Measurements from ENCODE around the gene SAMD8.
A peak's percentile ranks its signal among the peaks of the same experiment; 100 is the strongest.
"Not testable (repeated sequence)": the region's sequence is repeated elsewhere in the genome, so short reads cannot be mapped to it uniquely, and the experiment has no call there.

The SAMD8 gene

DNA sequence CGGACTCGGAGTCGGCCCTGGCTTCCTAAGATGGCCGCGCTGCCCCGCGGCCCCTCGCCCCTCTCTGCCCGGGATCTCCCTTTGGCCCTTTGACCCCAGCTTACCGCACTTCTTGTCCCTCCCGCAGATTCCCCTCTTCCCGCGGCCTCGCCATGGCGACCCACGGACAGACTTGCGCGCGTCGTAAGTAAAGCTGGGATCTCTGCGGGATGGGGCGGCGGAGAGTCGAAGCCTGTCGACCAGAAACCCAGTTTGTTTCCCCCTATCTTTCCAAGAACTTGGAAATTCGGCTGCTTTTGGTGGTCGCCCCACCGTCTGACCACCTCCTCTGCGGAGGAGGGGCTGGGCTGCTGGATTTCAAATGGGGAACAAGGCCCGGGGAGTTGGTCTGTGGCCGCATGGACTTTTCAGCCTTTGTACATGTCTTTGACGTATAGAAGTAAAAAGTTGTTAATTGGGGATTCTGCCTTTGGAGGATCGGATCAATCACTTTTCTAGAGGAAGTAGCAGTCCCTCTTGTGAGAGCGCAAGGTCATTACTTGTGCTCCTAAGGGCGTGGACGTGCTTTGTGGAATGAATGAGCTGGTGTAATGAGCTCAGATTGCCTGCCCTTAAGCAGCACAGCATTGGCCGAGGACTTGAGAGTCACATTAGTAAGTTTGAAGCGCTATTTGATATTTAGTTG lies 99.7 kb downstream of the SAMD8 start:
- Mint-ChIP-seq H3K4me3 (peak overlapping the region; percentile 91), H3K27me3 (no peaks in the 10 kb centered on the region), H3K9me3 (no peaks in the 10 kb centered on the region), H3K36me3 (ENCODE audit: low read depth) (peaks cover 38% of the 10 kb centered on the region), H3K27ac (peak overlapping the region; percentile 100), H3K4me1 (peaks cover 68% of the 10 kb centered on the region)
- ATAC-seq = peak; percentile 44
- peak; percentile 36 for DNase-seq

DNA sequence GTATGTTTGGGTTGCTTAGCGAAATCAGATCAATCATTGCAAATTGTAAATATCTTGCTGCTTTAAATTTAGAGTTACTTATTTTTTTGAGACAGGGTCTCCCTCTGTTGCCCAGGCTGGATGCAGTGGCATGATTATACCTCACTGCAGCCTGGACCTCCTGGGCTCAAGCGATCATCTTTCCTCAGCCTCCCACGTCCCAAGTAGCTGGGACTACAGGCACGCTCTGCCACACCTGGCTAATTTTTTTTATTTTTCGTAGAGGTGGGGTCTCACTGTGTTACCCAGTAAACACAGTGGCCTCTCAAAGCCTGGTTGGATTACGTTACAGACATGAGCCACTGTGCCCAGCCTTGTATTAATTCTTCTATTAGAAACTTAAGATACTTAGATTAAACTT lies 100.9 kb downstream of the SAMD8 start:
- Mint-ChIP-seq H3K4me3 (peak overlapping the region; percentile 91), H3K27ac (peak overlapping the region; percentile 100), H3K27me3 (no peaks in the 10 kb centered on the region), H3K4me1 (peaks cover 75% of the 10 kb centered on the region), H3K36me3 (ENCODE audit: low read depth) (peaks cover 49% of the 10 kb centered on the region), H3K9me3 (no peaks in the 10 kb centered on the region)
- DNase-seq (no peak), ATAC-seq (no peak)

DNA sequence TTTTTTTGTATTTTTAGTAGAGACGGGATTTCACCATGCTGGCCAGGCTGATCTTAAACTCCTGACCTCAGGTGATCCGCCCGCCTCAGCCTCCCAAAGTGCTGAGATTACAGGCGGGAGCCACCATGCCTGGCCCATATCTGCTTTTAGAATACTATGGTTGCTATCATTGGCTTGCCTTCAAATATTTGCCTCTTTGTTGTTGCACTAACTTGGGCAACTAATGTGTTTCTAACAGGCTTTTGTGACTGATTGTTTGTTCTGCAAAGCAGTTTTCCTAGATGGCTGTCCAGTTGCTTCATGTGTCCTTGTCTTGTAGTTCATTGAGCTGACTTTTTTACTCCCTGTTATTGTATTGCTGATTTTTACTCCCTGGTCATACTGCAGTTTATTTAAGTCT lies 108.8 kb downstream of the SAMD8 start:
- ATAC-seq (no peak), DNase-seq (no peak)
- H3K4me3 Mint-ChIP-seq = no peak overlapping the region
- H3K36me3 Mint-ChIP-seq (ENCODE audit: low read depth) = peaks cover 76% of the 10 kb centered on the region
- no peaks in the 10 kb centered on the region for H3K27me3 Mint-ChIP-seq
- no peaks in the 10 kb centered on the region for H3K9me3 Mint-ChIP-seq
- peaks cover 63% of the 10 kb centered on the region for H3K4me1 Mint-ChIP-seq
- H3K27ac Mint-ChIP-seq = peak overlapping the region; percentile 4

DNA sequence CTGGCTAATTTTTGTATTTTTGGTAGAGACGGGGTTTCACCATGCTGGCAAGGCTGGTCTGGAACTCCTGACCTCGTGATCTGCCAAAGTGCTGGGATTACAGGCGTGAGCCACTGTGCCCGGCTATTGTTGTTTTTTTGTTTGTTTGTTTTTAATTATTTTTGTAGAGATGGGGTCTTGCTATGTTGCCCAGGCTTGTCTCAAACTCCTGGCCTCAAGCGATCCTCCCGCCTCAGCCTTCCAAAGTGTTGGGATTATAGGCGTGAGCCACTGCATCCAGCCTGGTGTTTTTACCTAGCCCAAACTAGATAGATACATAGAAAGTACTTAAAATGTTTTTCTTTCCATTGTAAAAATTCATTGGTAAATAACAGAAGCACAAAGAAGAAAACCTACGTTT lies 110.0 kb downstream of the SAMD8 start:
- ATAC-seq = not testable (repeated sequence)

DNA sequence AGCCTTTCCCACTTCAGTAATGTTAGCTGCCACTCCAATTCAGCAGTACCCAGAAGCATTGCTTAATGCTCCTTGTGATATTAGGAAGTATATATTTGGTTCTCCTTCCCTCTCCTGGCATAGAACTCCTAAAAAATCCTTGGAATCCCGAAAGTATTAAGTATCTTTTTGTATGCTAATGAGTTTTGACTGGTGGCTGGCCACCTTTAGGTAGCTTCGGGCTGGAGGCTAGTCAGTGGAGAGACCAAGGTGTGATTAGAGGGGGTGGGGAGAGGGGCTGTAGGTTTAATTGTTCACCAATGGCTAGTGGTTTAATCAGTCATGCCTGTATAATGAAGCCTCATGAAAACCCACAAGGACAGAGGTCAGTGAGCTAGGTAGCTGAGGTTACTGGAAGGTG lies 112.1 kb downstream of the SAMD8 start:
- peaks cover 67% of the 10 kb centered on the region for H3K36me3 Mint-ChIP-seq (ENCODE audit: low read depth)
- H3K4me1 Mint-ChIP-seq = peaks cover 62% of the 10 kb centered on the region
- no peak for ATAC-seq
- no peaks in the 10 kb centered on the region for H3K9me3 Mint-ChIP-seq
- H3K27ac Mint-ChIP-seq = peak overlapping the region; percentile 79
- no peak for DNase-seq
- no peak overlapping the region for H3K4me3 Mint-ChIP-seq
- no peaks in the 10 kb centered on the region for H3K27me3 Mint-ChIP-seq

More for the DNA sequence above, 110.0 kb downstream of the SAMD8 start:
- not testable (repeated sequence) for DNase-seq, H3K4me3 Mint-ChIP-seq, H3K27me3 Mint-ChIP-seq, H3K9me3 Mint-ChIP-seq
- H3K27ac Mint-ChIP-seq = peak overlapping the region; percentile 29
- peaks cover 62% of the 10 kb centered on the region for H3K4me1 Mint-ChIP-seq
- peaks cover 75% of the 10 kb centered on the region for H3K36me3 Mint-ChIP-seq (ENCODE audit: low read depth)

DNA sequence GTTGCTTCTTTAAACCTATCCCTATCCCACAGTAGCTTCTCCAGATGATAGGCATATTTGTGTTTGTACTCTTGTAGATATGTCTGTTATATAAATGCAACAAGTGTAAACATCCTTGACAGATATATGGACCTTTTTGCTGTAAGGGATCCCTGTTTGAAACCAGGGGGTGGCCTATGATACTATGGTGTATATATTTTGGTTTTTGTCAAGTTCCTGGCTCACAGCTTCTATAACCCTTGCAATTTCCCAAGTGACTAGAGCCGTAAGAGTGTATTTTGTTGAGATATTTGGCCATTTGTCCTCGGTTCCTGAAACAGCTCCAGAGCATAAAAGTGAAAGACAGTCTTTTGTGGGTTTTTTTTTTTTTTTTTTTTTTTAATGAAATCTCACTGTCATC lies 114.6 kb downstream of the SAMD8 start:
- ATAC-seq (no peak), DNase-seq (no peak)
- Mint-ChIP-seq H3K36me3 (ENCODE audit: low read depth) (peaks cover 77% of the 10 kb centered on the region), H3K27me3 (no peaks in the 10 kb centered on the region), H3K27ac (peak overlapping the region; percentile 19), H3K4me3 (no peak overlapping the region), H3K4me1 (peaks cover 61% of the 10 kb centered on the region), H3K9me3 (no peaks in the 10 kb centered on the region)

DNA sequence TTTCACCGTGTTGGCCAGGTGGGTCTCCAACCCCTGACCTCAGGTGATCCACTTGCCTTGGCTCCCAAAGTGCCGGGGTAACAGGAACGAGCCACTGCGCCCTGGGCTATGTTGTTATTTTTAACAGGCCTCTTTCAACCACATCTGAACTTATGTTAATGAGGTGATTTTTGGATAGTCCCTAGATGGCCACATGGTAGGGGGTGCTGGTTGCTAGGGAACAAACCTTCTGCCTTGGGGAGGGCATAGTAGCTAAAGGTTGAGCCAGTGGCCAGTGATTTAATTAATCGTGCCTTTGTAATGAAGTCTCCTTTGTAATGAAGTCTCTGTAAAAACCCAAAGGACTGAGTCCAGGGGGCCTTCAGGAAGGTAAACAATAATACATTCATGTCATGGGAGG lies 115.2 kb downstream of the SAMD8 start:
- DNase-seq = no peak
- Mint-ChIP-seq H3K27me3 (no peaks in the 10 kb centered on the region), H3K36me3 (ENCODE audit: low read depth) (peaks cover 79% of the 10 kb centered on the region), H3K27ac (peak overlapping the region; percentile 52), H3K4me1 (peaks cover 63% of the 10 kb centered on the region), H3K9me3 (no peaks in the 10 kb centered on the region), H3K4me3 (no peak overlapping the region)
- ATAC-seq = no peak

DNA sequence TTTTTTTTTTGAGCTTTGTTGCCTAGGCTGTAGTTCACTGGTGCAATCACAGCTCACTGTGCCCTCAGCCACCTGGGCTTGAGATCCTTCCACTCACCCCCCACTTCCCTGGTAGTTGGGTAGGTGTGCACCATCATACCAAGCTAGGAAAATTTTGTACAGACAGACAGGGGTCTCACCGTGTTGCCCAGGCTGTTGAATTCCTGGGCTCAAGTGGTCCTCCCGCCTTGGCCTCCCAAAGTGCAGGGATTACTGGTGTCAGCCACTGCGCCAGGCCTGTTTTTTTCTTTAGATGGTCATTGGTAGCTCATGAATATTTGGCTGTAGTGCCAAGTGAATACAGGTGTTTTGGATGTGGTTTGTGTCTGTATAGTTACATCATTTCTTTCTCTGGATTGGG lies 116.8 kb downstream of the SAMD8 start:
- Mint-ChIP-seq H3K4me1 (peaks cover 59% of the 10 kb centered on the region), H3K27ac (peak overlapping the region; percentile 67), H3K36me3 (ENCODE audit: low read depth) (peaks cover 80% of the 10 kb centered on the region)

DNA sequence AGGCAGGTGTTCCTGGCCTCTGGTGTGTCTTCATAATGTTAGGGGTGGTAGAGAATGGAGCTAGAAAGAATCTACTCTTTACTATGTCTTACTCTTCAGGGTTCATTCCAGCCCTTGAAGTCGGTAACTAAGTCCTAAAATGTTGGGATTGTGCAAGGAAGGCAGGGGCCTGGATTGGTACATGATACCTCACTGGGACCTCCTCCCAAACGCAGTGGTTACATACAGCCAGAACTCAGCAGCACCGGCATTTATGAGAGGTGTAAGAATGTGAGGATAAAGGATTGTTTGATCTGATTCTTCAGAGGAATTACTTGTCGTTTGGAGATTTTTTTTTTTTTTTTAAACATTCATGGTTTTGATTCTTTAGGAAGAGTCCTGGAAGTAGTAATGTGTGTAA lies 117.4 kb downstream of the SAMD8 start:
- H3K36me3 Mint-ChIP-seq (ENCODE audit: low read depth) = peaks cover 74% of the 10 kb centered on the region

More for the DNA sequence above, 116.8 kb downstream of the SAMD8 start:
- Mint-ChIP-seq H3K9me3 (no peaks in the 10 kb centered on the region), H3K27me3 (no peaks in the 10 kb centered on the region), H3K4me3 (no peak overlapping the region)
- no peak for DNase-seq
- no peak for ATAC-seq

DNA sequence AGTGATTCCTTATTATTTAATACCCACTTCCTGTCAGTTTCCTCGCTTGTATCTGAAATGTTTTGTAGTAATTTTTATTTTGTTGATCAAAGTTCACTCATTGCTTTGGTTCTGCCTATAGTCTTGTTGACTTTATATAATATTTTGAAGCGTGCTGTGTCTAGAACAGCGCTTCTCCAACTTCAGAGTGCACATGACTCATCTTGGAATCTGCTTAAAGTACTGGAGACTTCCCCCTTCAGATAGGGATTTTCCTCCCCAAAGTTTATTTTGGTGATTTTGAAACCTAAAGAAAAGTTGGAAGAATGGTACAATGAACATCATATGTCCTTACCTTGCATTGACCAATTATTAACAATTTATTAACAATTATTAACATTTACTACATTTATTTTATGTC lies 118.5 kb downstream of the SAMD8 start:
- Mint-ChIP-seq H3K36me3 (ENCODE audit: low read depth) (peaks cover 63% of the 10 kb centered on the region), H3K9me3 (no peaks in the 10 kb centered on the region), H3K4me1 (peaks cover 51% of the 10 kb centered on the region), H3K27me3 (no peaks in the 10 kb centered on the region), H3K27ac (peak overlapping the region; percentile 67), H3K4me3 (no peak overlapping the region)
- ATAC-seq (no peak), DNase-seq (no peak)

More for the DNA sequence above, 117.4 kb downstream of the SAMD8 start:
- no peak for DNase-seq
- ATAC-seq = no peak
- Mint-ChIP-seq H3K4me3 (no peak overlapping the region), H3K9me3 (no peaks in the 10 kb centered on the region), H3K4me1 (peaks cover 60% of the 10 kb centered on the region), H3K27me3 (no peaks in the 10 kb centered on the region), H3K27ac (peak overlapping the region; percentile 67)

DNA sequence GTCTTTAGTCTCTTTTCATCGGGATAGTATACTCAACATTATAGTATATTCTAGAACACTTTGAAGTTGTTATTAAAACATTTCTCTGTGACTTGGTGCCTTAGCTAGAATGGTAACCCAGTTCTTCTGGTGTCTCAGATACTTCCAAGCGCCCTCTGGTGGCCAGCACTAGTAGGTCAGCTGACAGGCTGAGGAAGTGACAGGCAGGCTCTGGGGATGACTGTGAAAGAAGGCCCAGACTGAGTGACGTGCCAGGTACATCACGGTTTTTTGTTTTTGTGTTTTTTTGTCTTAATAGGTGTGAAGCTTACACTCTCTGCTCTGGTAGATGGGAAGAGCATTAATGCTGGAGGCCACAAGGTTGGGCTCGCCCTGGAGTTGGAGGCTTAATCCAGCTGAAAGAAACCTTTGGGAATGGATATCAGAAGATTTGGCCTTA lies 119.2 kb downstream of the SAMD8 start:
- Mint-ChIP-seq H3K27ac (peak overlapping the region; percentile 90), H3K27me3 (no peaks in the 10 kb centered on the region), H3K9me3 (no peaks in the 10 kb centered on the region), H3K4me1 (peaks cover 44% of the 10 kb centered on the region), H3K4me3 (no peak overlapping the region), H3K36me3 (ENCODE audit: low read depth) (peaks cover 56% of the 10 kb centered on the region)
- peak; percentile 65 for ATAC-seq
- DNase-seq = peak; percentile 92
